Right ventricle myocardium inferior (tissue), 1 donor: ENCODE measurements around the gene OR10A2. TPM values are rescaled to one million over a fixed set of nuclear protein-coding genes. Genes with fewer than 3 reads are reported as not detected.
"Not testable (repeated sequence)": the region's sequence is repeated elsewhere in the genome, so short reads cannot be mapped to it uniquely, and the experiment has no call there.

Source experiments
- ATAC-seq: fragments of 200-7000 bp; cut with Tn5 transposase; one replicate; pipeline ENCODE4 v1.9.1; 2020; ENCODE audit warnings: mild to moderate bottlenecking, moderate library complexity
- DNase-seq: peaks from one replicate; pipeline ENCODE4 v3.0.0; 2021; ENCODE audit errors: missing footprints
- intact Hi-C: fragments of 100-400 bp; cut with DNase I; formaldehyde crosslinking; loops from one replicate; pipeline ENCODE4 v1.11.0; 2022
- total RNA-seq: library from RNA; stranded (reverse); fragmentation: NEBNext Ultra II Directional; extraction: Animal tissue kit (Norgen Biotek cat#: 25700); gene quantifications from one replicate; pipeline ENCODE4 v1.2.1, GENCODE V29; 2021
- donor health status: DM: no; HTN: yes; CAD: no; lungs with severe emphysema.

Gene OR10A2
- total RNA-seq, 1 donor from 2014 or later, result not detected

- intact Hi-C loops, result no loop called here
- DNase-seq, result no peak
- no peak for ATAC-seq
Observed at GRCh38 chr11:6876325-6876724, 13.5 kb downstream of the OR10A2 start, which contains the start of gene OR10A4. OR10A4 (plus strand) TSS chr11:6876625; CDS start chr11:6876648, 23 bp downstream.

GRCh38 chr11:6876914-6877313 is 14.1 kb downstream of the OR10A2 start:
- no peak for ATAC-seq
- no peak for DNase-seq
- intact Hi-C loops, result no loop called here

GRCh38 chr11:6882751-6883150 is 19.9 kb downstream of the OR10A2 start:
- no peak for ATAC-seq
- intact Hi-C loops, result no loop called here
- DNase-seq, result no peak

- DNase-seq, intact Hi-C loops, ATAC-seq: not testable (repeated sequence)
Observed at GRCh38 chr11:6887711-6888110, 24.9 kb downstream of the OR10A2 start.

GRCh38 chr11:6888830-6889229 is 26.0 kb downstream of the OR10A2 start:
- DNase-seq (no peak), ATAC-seq (no peak)
- intact Hi-C loops, result no loop called here

GRCh38 chr11:6889835-6890234 is 27.0 kb downstream of the OR10A2 start:
- intact Hi-C loops, result no loop called here

GRCh38 chr11:6892400-6892799 is 29.5 kb downstream of the OR10A2 start, which contains the start of gene OR2D2:
OR2D2 (minus strand) TSS chr11:6892500; CDS start chr11:6892500, 0 bp downstream.
- no peak for DNase-seq
- ATAC-seq, result no peak
- intact Hi-C loops, result no loop called here

More at GRCh38 chr11:6889835-6890234, 27.0 kb downstream of the OR10A2 start:
- ATAC-seq (no peak), DNase-seq (no peak)

- intact Hi-C loops, result no loop called here
- no peak for DNase-seq
- no peak for ATAC-seq
Observed at GRCh38 chr11:6894097-6894496, 31.2 kb downstream of the OR10A2 start.

GRCh38 chr11:6895010-6895409 is 32.2 kb downstream of the OR10A2 start:
- intact Hi-C loops, result no loop called here
- DNase-seq (no peak), ATAC-seq (no peak)

- DNase-seq (no peak), ATAC-seq (no peak)
- intact Hi-C loops, result no loop called here
Observed at GRCh38 chr11:6898911-6899310, 36.1 kb downstream of the OR10A2 start.

GRCh38 chr11:6900327-6900999 is 37.6 kb downstream of the OR10A2 start:
- ATAC-seq, result no peak
- intact Hi-C loops, result no loop called here

GRCh38 chr11:6904804-6905203 is 41.9 kb downstream of the OR10A2 start:
- DNase-seq, intact Hi-C loops, ATAC-seq: not testable (repeated sequence)

More at GRCh38 chr11:6900327-6900999, 37.6 kb downstream of the OR10A2 start:
- no peak for DNase-seq

- DNase-seq (no peak), ATAC-seq (no peak)
- intact Hi-C loops, result no loop called here
Observed at GRCh38 chr11:6911378-6911777, 48.5 kb downstream of the OR10A2 start.

GRCh38 chr11:6911948-6912347 is 49.1 kb downstream of the OR10A2 start:
- intact Hi-C loops, result no loop called here
- ATAC-seq, result no peak
- no peak for DNase-seq

- DNase-seq (no peak), ATAC-seq (no peak)
- intact Hi-C loops, result no loop called here
Observed at GRCh38 chr11:6919698-6920097, 56.8 kb downstream of the OR10A2 start.

GRCh38 chr11:6920702-6921101 is 57.8 kb downstream of the OR10A2 start, which contains the start of gene OR2D3:
OR2D3 (plus strand) TSS chr11:6921002; CDS start chr11:6921002, 0 bp downstream.
- no peak for ATAC-seq
- intact Hi-C loops, result no loop called here

More at GRCh38 chr11:6920702-6921101, 57.8 kb downstream of the OR10A2 start, which contains the start of gene OR2D3:
- no peak for DNase-seq

Other genes with a start within 250 kb of the OR10A2 start
- 81.5 TPM for gene TPP1, start 243.6 kb upstream of the OR10A2 start, total RNA-seq
- 10.7 TPM for gene DCHS1, start 207.2 kb upstream of the OR10A2 start, total RNA-seq
- 44.8 TPM for gene MRPL17, start 179.7 kb upstream of the OR10A2 start, total RNA-seq
- not detected for gene OR2AG2, start 91.1 kb upstream of the OR10A2 start, total RNA-seq
- not detected for gene OR2AG1, start 80.0 kb upstream of the OR10A2 start, total RNA-seq
- gene OR6A2, start 63.4 kb upstream of the OR10A2 start, total RNA-seq, result not detected
- gene OR10A5, start 17.4 kb upstream of the OR10A2 start, total RNA-seq, result not detected
- gene OR10A4, start 13.6 kb downstream of the OR10A2 start, total RNA-seq, result not detected
- not detected for gene OR2D2, start 29.4 kb downstream of the OR10A2 start, total RNA-seq
- not detected for gene OR2D3, start 57.9 kb downstream of the OR10A2 start, total RNA-seq
- gene ZNF215, start 63.4 kb downstream of the OR10A2 start, total RNA-seq, result 0.60 TPM
- 1.9 TPM for gene ZNF214, start 157.3 kb downstream of the OR10A2 start, total RNA-seq
- gene NLRP14, start 157.4 kb downstream of the OR10A2 start, total RNA-seq, result not detected
- gene RBMXL2, start 225.9 kb downstream of the OR10A2 start, total RNA-seq, result not detected